Loucy (cell line): ENCODE measurements around the gene NEMP2.

Experiments used
- CTCF ChIP-seq: fragments of 200-600 bp; sonication (generic); conservative IDR thresholded peaks from 2 replicates; pipeline ENCODE4 v1.5.1; 2014; ENCODE audit warnings: mild to moderate bottlenecking, antibody characterized with exemption, low read length
- EZH2phosphoT487 ChIP-seq: fragments of 200-600 bp; IDR thresholded peaks from 2 replicates; pipeline ENCODE4 v1.6.1; 2018; ENCODE audit warnings: antibody characterized with exemption, mild to moderate bottlenecking, moderate library complexity, borderline replicate concordance

- TF ChIP-seq CTCF (no peak), EZH2phosphoT487 (no peak)
These were observed 72.3 kb downstream of the NEMP2 start for GRCh38 chr2:190462181-190462580.
